ENCODE data around the gene MTA3. TPM values are rescaled to one million over a fixed set of nuclear protein-coding genes. Genes with fewer than 3 reads are reported as not detected.

The MTA3 gene
- total RNA-seq, 3 donors from 2014 or later: 31.4 to 58.0 (median 49.2) TPM

DNA sequence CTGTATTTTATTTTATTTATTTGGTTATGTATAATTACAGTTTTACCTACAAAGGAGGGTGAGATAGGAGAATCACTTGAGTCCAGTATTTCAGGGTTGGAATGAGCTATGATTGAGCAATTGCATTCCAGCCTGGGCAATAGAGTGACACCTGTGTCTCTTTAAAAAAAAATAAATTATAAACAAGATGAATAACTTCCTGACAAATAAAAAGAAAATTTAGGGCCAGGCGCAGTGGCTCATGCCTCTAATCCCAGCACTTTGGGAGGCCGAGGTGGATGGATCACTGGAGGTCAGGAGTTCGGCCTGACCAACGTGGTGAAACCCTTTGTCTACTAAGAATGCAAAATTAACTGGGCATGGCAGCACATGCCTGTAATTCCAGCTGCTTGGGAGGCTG lies 17.3 kb downstream of the MTA3 start:
- Histone ChIP-seq H3K4me1 (no peaks in the 10 kb centered on the region), H3K4me3 (no peak overlapping the region), H3K27me3 (no peaks in the 10 kb centered on the region), H3K36me3 (no peaks in the 10 kb centered on the region), H3K27ac (no peak overlapping the region), H3K9me3 (no peaks in the 10 kb centered on the region)
- intact Hi-C loops (cut with DNase I; ENCODE audit: low total_unique reads): no loop called here
- TF ChIP-seq, protein P1, sequence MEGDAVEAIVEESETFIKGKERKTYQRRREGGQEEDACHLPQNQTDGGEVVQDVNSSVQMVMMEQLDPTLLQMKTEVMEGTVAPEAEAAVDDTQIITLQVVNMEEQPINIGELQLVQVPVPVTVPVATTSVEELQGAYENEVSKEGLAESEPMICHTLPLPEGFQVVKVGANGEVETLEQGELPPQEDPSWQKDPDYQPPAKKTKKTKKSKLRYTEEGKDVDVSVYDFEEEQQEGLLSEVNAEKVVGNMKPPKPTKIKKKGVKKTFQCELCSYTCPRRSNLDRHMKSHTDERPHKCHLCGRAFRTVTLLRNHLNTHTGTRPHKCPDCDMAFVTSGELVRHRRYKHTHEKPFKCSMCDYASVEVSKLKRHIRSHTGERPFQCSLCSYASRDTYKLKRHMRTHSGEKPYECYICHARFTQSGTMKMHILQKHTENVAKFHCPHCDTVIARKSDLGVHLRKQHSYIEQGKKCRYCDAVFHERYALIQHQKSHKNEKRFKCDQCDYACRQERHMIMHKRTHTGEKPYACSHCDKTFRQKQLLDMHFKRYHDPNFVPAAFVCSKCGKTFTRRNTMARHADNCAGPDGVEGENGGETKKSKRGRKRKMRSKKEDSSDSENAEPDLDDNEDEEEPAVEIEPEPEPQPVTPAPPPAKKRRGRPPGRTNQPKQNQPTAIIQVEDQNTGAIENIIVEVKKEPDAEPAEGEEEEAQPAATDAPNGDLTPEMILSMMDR (IDR thresholded peaks at IDR 0.05): no peak
- TF ChIP-seq POLR2AphosphoS5 (IDR thresholded peaks at IDR 0.05) (no peak), POLR2A (IDR thresholded peaks at IDR 0.05) (no peak)
- no peak for DNase-seq (ENCODE audit: low spot score in 2 of 2)

DNA sequence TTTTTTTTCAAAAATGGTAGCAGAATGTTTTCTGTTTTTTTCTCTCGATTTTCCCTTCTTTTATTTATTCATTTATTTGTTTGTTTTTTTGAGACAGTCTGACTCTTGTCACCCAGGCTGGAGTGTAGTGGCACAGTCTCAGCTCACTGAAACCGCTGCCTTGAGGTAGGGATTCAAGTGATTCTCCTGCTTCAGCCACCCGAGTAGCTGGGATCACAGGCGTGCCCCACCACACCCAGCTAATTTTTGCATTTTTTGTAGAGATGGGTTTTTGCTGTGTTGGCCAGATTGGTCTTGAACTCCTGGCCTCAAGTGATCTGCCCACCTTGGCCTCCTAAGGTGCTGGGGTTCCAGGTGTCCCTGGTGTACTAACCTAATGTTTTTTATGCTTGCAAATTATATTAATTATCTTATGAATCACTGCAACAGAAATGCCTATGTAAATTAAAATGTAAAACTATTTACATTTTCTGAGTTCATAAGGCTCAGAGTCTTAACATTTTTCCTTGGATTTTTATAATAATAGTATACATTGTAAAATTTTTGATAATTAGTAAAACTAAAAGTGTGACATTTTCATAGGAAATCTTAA lies 19.2 kb downstream of the MTA3 start:
- DNase-seq (ENCODE audit: low spot score in 2 of 2): no peak
- TF ChIP-seq POLR2AphosphoS5 (IDR thresholded peaks at IDR 0.05) (no peak), POLR2A (IDR thresholded peaks at IDR 0.05) (no peak)
- TF ChIP-seq, protein P1 (IDR thresholded peaks at IDR 0.05): no peak
- Histone ChIP-seq H3K9me3 (no peaks in the 10 kb centered on the region), H3K4me3 (no peak overlapping the region), H3K27me3 (no peaks in the 10 kb centered on the region), H3K36me3 (no peaks in the 10 kb centered on the region), H3K4me1 (no peaks in the 10 kb centered on the region), H3K27ac (no peak overlapping the region)
- intact Hi-C loops (cut with DNase I; ENCODE audit: low total_unique reads): no loop called here

DNA sequence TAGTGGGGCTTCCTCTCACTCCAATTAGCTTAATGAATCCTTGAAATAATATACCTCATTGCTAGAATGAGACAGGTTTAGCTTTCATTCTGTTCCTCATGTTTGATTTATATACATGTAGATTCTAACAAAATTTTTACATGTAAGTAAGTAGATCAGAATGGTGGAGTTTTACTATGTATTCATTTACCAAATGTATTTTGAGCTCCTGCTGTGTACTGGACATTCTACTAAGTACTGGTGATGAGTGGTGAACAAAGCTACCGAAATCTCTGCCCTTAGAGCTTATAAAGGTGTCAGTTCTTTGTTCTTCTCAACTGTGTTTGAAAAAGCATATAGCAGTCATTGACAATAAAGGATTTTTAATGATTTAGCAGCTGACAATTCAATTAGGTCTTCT lies 19.7 kb downstream of the MTA3 start:
- Histone ChIP-seq H3K9me3 (no peaks in the 10 kb centered on the region), H3K4me1 (no peaks in the 10 kb centered on the region), H3K27me3 (no peaks in the 10 kb centered on the region), H3K27ac (no peak overlapping the region), H3K36me3 (no peaks in the 10 kb centered on the region), H3K4me3 (no peak overlapping the region)
- no peak for DNase-seq (ENCODE audit: low spot score in 2 of 2)
- TF ChIP-seq POLR2A (IDR thresholded peaks at IDR 0.05) (no peak), POLR2AphosphoS5 (IDR thresholded peaks at IDR 0.05) (no peak)
- TF ChIP-seq, protein P1 (IDR thresholded peaks at IDR 0.05): no peak
- intact Hi-C loops (cut with DNase I; ENCODE audit: low total_unique reads): no loop called here

DNA sequence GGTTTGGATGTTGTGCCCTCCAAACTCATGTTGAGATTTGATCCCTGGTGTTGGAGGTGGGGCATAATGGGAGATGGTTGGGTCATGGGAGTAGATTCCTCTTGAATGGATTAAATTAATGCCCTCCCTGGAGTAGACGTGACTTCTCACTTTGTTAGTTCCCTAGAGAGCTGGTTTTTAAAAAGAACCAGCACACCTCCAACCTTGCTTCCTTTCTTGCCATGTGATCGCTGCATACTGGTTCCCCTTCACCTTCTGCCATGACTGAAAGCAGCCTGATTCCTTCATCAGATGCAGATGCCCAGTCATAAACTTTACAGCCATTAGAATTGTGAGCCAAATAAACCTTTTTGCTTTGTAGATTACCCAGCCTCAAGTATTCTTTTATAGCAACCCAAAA lies 21.7 kb downstream of the MTA3 start:
- Histone ChIP-seq H3K4me3 (no peak overlapping the region), H3K4me1 (no peaks in the 10 kb centered on the region), H3K9me3 (no peaks in the 10 kb centered on the region), H3K27ac (no peak overlapping the region), H3K27me3 (no peaks in the 10 kb centered on the region), H3K36me3 (no peaks in the 10 kb centered on the region)
- intact Hi-C loops (cut with DNase I; ENCODE audit: low total_unique reads): no loop called here
- TF ChIP-seq POLR2AphosphoS5 (IDR thresholded peaks at IDR 0.05): no peak
- TF ChIP-seq, protein P1 (IDR thresholded peaks at IDR 0.05): no peak
- TF ChIP-seq POLR2A (IDR thresholded peaks at IDR 0.05): no peak
- no peak for DNase-seq (ENCODE audit: low spot score in 2 of 2)

DNA sequence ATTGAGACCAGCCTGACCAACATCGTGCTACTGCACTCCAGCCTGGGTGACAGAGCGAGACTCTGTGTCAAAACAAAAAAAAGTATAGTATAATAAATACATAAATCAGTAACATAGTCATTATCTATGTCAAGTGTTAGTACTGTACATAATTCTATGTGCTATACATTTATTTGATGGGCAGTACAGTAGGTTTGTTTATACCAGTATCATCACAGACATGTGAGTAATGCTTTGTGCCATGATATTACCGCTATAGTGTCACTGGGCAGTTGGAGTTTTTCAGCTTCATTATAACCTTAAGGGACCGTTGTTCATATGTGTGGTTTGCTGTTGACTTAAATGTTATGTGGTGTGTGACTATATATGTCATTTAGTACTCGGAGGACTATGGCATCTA lies 24.9 kb downstream of the MTA3 start:
- H3K36me3 ChIP-seq: no peaks in the 10 kb centered on the region
- no peak for DNase-seq (ENCODE audit: low spot score in 2 of 2)
- no peak for TF ChIP-seq POLR2AphosphoS5 (IDR thresholded peaks at IDR 0.05)
- TF ChIP-seq POLR2A (IDR thresholded peaks at IDR 0.05): no peak
- TF ChIP-seq, protein P1 (IDR thresholded peaks at IDR 0.05): no peak
- no peaks in the 10 kb centered on the region for H3K9me3 ChIP-seq
- intact Hi-C loops (cut with DNase I; ENCODE audit: low total_unique reads): no loop called here
- H3K27ac ChIP-seq: no peak overlapping the region
- no peaks in the 10 kb centered on the region for H3K4me1 ChIP-seq
- H3K4me3 ChIP-seq: no peak overlapping the region
- no peaks in the 10 kb centered on the region for H3K27me3 ChIP-seq

Data from breast epithelium (tissue), 4 donors.